K562 (cell line): ENCODE data around the gene SLC1A3. TPM values are rescaled to one million over a fixed set of nuclear protein-coding genes. Genes with fewer than 3 reads are reported as not detected.

ENCODE experiments used
- ATAC-seq: fragments of 200-7000 bp; cut with Tn5 transposase; 3 replicates; pipeline ENCODE4 v1.9.1; 2020; ENCODE audit warnings: moderate library complexity
- BruUV-seq: library from RNA; stranded (reverse); fragments of 400-500 nt; replicated peaks from 2 replicates; lab custom pipeline; 2021; lab: Mats Ljungman, UMichigan
- CTCF ChIA-PET: fragments of 300-600 bp; formaldehyde crosslinking; extraction: SDS; loops from one replicate; lab custom pipeline; 2021; ENCODE audit warnings: low intra/inter-chr PET ratio; lab: Yijun Ruan, JAX
- POLR2A ChIA-PET: fragments of 300-600, 350-650 bp; sonication (Branson Sonifier 250); formaldehyde crosslinking; extraction: SDS; loops from one replicate; lab custom pipeline; 2021; ENCODE audit warnings: antibody characterized with exemption, inconsistent platforms; lab: Yijun Ruan, JAX
- DNase-seq, 4 experiments: peaks; one replicate each; pipeline versions ENCODE4 v3.0.0 to v3.0.0-alpha.2; 2011 to 2018; ENCODE audit warnings: low spot score in 3 of 4, mixed read lengths in 3 of 4; ENCODE audit errors: extremely low read depth in 1 of 4
- FAIRE-seq: peaks from 2 replicates; lab custom pipeline; 2011; peaks lifted over from hg19 to GRCh38; lab: Jason Lieb, UNC
- H2AFZ ChIP-seq: 2 replicates; pipeline ENCODE4 v1.6.0; 2011; ENCODE audit warnings: low read depth, low read length, control low read depth, inconsistent platforms
- H3K27ac ChIP-seq: fragments of 200-600 bp; 3 replicates; pipeline ENCODE4 v1.8.0; 2011; ENCODE audit warnings: low read depth, mild to moderate bottlenecking, control low read depth, inconsistent platforms, low read length, moderate library complexity, mixed read lengths; ENCODE audit errors: extremely low read depth
- H3K27me3 ChIP-seq, 2 experiments: fragments of 300-600 bp in 1 of 2; 2 replicates in 1 of 2; 3 replicates in 1 of 2; pipeline versions ENCODE4 v1.6.0 to v1.8.0; 2011; ENCODE audit warnings: inconsistent platforms in 2 of 2, low read length in 2 of 2, mild to moderate bottlenecking in 1 of 2, mixed read lengths in 1 of 2, moderate library complexity in 1 of 2; ENCODE audit not compliant: control insufficient read depth in 2 of 2, insufficient read depth in 2 of 2
- H3K36me3 ChIP-seq: fragments of 300-600 bp; 3 replicates; pipeline ENCODE4 v1.8.0; 2011; ENCODE audit warnings: mild to moderate bottlenecking, low read length, inconsistent platforms; ENCODE audit not compliant: control insufficient read depth, insufficient read depth
- H3K4me1 ChIP-seq, 2 experiments: fragments of 200-600 bp in 1 of 2; replicated peaks in 1 of 2; 2 replicates in 1 of 2; 3 replicates in 1 of 2; pipeline versions ENCODE4 v1.5.1 to v1.8.0; 2011; ENCODE audit warnings: inconsistent platforms in 2 of 2, low read length in 2 of 2, mild to moderate bottlenecking in 1 of 2, mixed read lengths in 1 of 2, moderate library complexity in 1 of 2; ENCODE audit not compliant: control insufficient read depth in 2 of 2, insufficient read depth in 2 of 2
- H3K4me2 ChIP-seq: 2 replicates; pipeline ENCODE4 v1.6.1; 2011; ENCODE audit warnings: low read length, control low read depth, inconsistent platforms, mixed read lengths; ENCODE audit not compliant: insufficient read depth
- H3K4me3 ChIP-seq: fragments of 200-600 bp; sonication (generic), shearing (Covaris generic); 2 replicates; pipeline ENCODE4 v1.5.1; 2016; ENCODE audit warnings: control low read depth, inconsistent platforms
- H3K79me2 ChIP-seq: fragments of 200-600 bp; 3 replicates; pipeline ENCODE4 v1.8.0; 2011; ENCODE audit warnings: low read length, inconsistent platforms; ENCODE audit not compliant: control insufficient read depth, insufficient read depth
- H3K9ac ChIP-seq, 2 experiments: 2 replicates each; pipeline versions ENCODE4 v1.6.0 to v1.6.1; 2011; ENCODE audit warnings: low read depth in 2 of 2, low read length in 2 of 2, control low read depth in 1 of 2, inconsistent platforms in 1 of 2, mild to moderate bottlenecking in 1 of 2, mixed read lengths in 1 of 2; ENCODE audit not compliant: insufficient read depth in 1 of 2
- H3K9me1 ChIP-seq: one replicate; pipeline ENCODE4 v1.6.0; 2011; ENCODE audit warnings: inconsistent platforms, mild to moderate bottlenecking, low read length, moderate library complexity; ENCODE audit not compliant: control insufficient read depth, insufficient read depth
- H3K9me3 ChIP-seq: replicated peaks from 2 replicates; pipeline ENCODE4 v1.5.1; 2011; ENCODE audit warnings: low read depth, low read length, inconsistent platforms; ENCODE audit not compliant: control insufficient read depth, insufficient read depth
- H4K20me1 ChIP-seq: replicated peaks from 2 replicates; pipeline ENCODE4 v1.6.1; 2011; ENCODE audit warnings: low read length, inconsistent platforms, mixed read lengths; ENCODE audit not compliant: control insufficient read depth, insufficient read depth
- CHAMP1 ChIP-seq: fragments of 450-650 bp; IDR thresholded peaks from 2 replicates; pipeline ENCODE4 v1.6.1; 2016; ENCODE audit warnings: mild to moderate bottlenecking
- CREM ChIP-seq: IDR thresholded peaks from 2 replicates; pipeline ENCODE4 v1.6.1; 2014; ENCODE audit warnings: antibody characterized with exemption, low read depth
- FOXM1 ChIP-seq, 2 experiments: fragments of 450-650 bp in 1 of 2; sonication (generic) in 1 of 2; formaldehyde crosslinking in 1 of 2; IDR thresholded peaks; 2 replicates each; pipeline versions ENCODE4 v1.6.1 to v1.9.0; 2017 to 2022; ENCODE audit warnings: low read depth in 2 of 2, mild to moderate bottlenecking in 2 of 2, missing genetic modification reagents in 1 of 2, moderate library complexity in 1 of 2
- FOXO4 ChIP-seq: fragments of 450-650 bp; formaldehyde crosslinking; IDR thresholded peaks from 2 replicates; pipeline ENCODE4 v1.4.0; 2020; ENCODE audit warnings: mild to moderate bottlenecking, moderate library complexity
- GATAD2A ChIP-seq: fragments of 450-650 bp; IDR thresholded peaks from 2 replicates; pipeline ENCODE4 v1.6.1; 2017
- KAT2B ChIP-seq: IDR thresholded peaks from one replicate; pipeline ENCODE4 v1.6.1; 2012; ENCODE audit warnings: low read depth, mild to moderate bottlenecking, control low read depth, inconsistent platforms, low read length, moderate library complexity
- KLF1 ChIP-seq: fragments of 450-650 bp; IDR thresholded peaks from 2 replicates; pipeline ENCODE4 v1.6.1; 2016; ENCODE audit warnings: missing genetic modification characterization, missing compliant biosample characterization
- RBBP5 ChIP-seq: fragments of 200-600 bp; sonication (generic); IDR thresholded peaks from 2 replicates; pipeline ENCODE4 v1.6.1; 2012; ENCODE audit warnings: borderline replicate concordance, mild to moderate bottlenecking, low read length, control low read depth, inconsistent platforms; ENCODE audit not compliant: insufficient read depth, poor library complexity, severe bottlenecking
- SMAD2 ChIP-seq: fragments of 150-350 bp; IDR thresholded peaks from 2 replicates; pipeline ENCODE4 v1.6.1; 2014; ENCODE audit warnings: low read depth, mild to moderate bottlenecking, low read length
- SMAD3 ChIP-seq: fragments of 450-650 bp; formaldehyde crosslinking; conservative IDR thresholded peaks from 2 replicates; pipeline ENCODE4 v1.4.0; 2020; ENCODE audit warnings: mild to moderate bottlenecking
- SMARCE1 ChIP-seq: fragments of 450-650 bp; IDR thresholded peaks from 2 replicates; pipeline ENCODE4 v1.7.1; 2016; ENCODE audit warnings: mild to moderate bottlenecking
- ZFP30 ChIP-seq: fragments of 250-450 bp; sonication (Bioruptor Pico); IDR thresholded peaks from 2 replicates; pipeline ENCODE4 v1.8.0; 2022; ENCODE audit warnings: moderate library complexity, mild to moderate bottlenecking, inconsistent platforms, borderline replicate concordance
- ZNF644 ChIP-seq: fragments of 200-800 bp; sonication (Bioruptor generic); IDR thresholded peaks from 2 replicates; pipeline ENCODE4 v1.6.1; 2016; ENCODE audit warnings: low read depth, missing genetic modification characterization, missing compliant biosample characterization
- ZNF766 ChIP-seq: fragments of 200-800 bp; sonication (Bioruptor generic); conservative IDR thresholded peaks from 2 replicates; pipeline ENCODE4 v1.6.1; 2016; ENCODE audit warnings: missing genetic modification characterization, missing compliant biosample characterization
- WGBS: fragments of 100-300 bp; shearing (Covaris generic); methylation state at CpG from one replicate; pipeline ENCODE4 v1.1.6; 2016; ENCODE audit warnings: low coverage, mixed read lengths; ENCODE audit not compliant: insufficient coverage; ENCODE audit errors: missing lambda C conversion rate; 5-methylcytosine and 5-hydroxymethylcytosine counted together
- in situ Hi-C: fragments of 300-500 bp; cut with MboI; formaldehyde crosslinking; loops from 4 replicates; pipeline ENCODE4 v1.15.0; 2018; ENCODE audit warnings: inconsistent platforms, mixed read lengths
- intact Hi-C: fragments of 100-400 bp; cut with micrococcal nuclease; formaldehyde crosslinking; loops from 2 replicates; pipeline ENCODE4 v1.14.2; 2022
- polyA plus RNA-seq, 8 experiments: library from polyadenylated mRNA; depleted of rRNA in 4 of 8; stranded (reverse) in 5 of 8; unstranded in 3 of 8; fragments of >200 nt; fragmentation: Nextera tagmentation in 2 of 8; fragmentation: Illumina TruSeq in 1 of 8; extraction: Ambion mirVana in 2 of 8; extraction: Trizol in 1 of 8; gene quantifications; 2 replicates each; pipeline versions ENCODE4 v1.2.1 to v1.2.3, GENCODE V29; 2011 to 2014; ENCODE audit warnings: inconsistent platforms in 1 of 8, missing spikeins in 1 of 8
- total RNA-seq, 7 experiments: library from RNA; depleted of rRNA in 6 of 7; stranded (reverse); fragments of >200 nt in 6 of 7; fragmentation: Illumina TruSeq in 2 of 7; extraction: Trizol in 2 of 7; gene quantifications; 2 replicates each; pipeline versions ENCODE4 v1.2.1 to v1.2.3, GENCODE V29; 2011 to 2021; ENCODE audit warnings: low replicate concordance in 1 of 7

Gene SLC1A3
- total and polyA plus RNA-seq, 9 of the 15 experiments (the other 6 are each of a cell fraction or from before 2014, with no cell fraction given), result 0.13 TPM; not detected in 8

GRCh38 chr5:36660397-36661049 is 54.1 kb downstream of the SLC1A3 start (continued):
- TF ChIP-seq FOXM1 (IDR thresholded peaks at IDR 0.05; ENCODE audit: low read depth), result no peak
- TF ChIP-seq FOXM1 (CRISPR knock-in tag; IDR thresholded peaks at IDR 0.05; ENCODE audit: low read depth), result no peak
- TF ChIP-seq FOXO4 (CRISPR knock-in tag), result no peak
- no peak for TF ChIP-seq KLF1 (tag)
- no peak for TF ChIP-seq ZNF766 (CRISPR knock-in tag)
- no peak for TF ChIP-seq SMARCE1
- TF ChIP-seq CREM, result no peak
- no peak for TF ChIP-seq SMAD3 (CRISPR knock-in tag)
- no peak for TF ChIP-seq SMAD2

GRCh38 chr5:36661456-36662220 is 55.2 kb downstream of the SLC1A3 start:
- Histone ChIP-seq H3K27ac (no peak overlapping the region), H2AFZ (no peak overlapping the region), H3K4me1 (no peaks in the 10 kb centered on the region), H3K36me3 (no peaks in the 10 kb centered on the region), H3K79me2 (no peaks in the 10 kb centered on the region), H3K9me3 (no peaks in the 10 kb centered on the region), H3K4me2 (no peak overlapping the region), H3K27me3 (peaks cover 18 to 20% of the 10 kb centered on the region in 2 experiments; a peak in 4 of 5 replicates), H3K9me1 (no peaks in the 10 kb centered on the region), H3K4me3 (no peak overlapping the region), H4K20me1 (no peaks in the 10 kb centered on the region), H3K9ac (no peak overlapping the region)
- in situ Hi-C loops, result no loop called here
- no peak for DNase-seq
- 9% methylated on average over 8 of the region's 8 CpGs for WGBS
- no peak for ATAC-seq
- CTCF ChIA-PET, result no interaction called here
- no TSS peak for BruUV-seq
- POLR2A ChIA-PET, result interaction anchor here (0.7 kb wide), 1 partner anchor 120 kb away, joined by 4 read pairs; no protein-coding TSS in a partner anchor
- FAIRE-seq, result no peak
- intact Hi-C loops, result no loop called here
- TF ChIP-seq ZFP30 (CRISPR knock-in tag) (no peak), CHAMP1 (no peak), GATAD2A (no peak), ZNF644 (tag) (no peak), RBBP5 (no peak), KAT2B (no peak)
